ENCODE measurements around the gene USP25.

- TF ChIP-seq CTCF (IDR thresholded peaks at IDR 0.05) (no peak), ZFX (IDR thresholded peaks at IDR 0.05; ENCODE audit: borderline replicate concordance) (no peak)
Observed at GRCh38 chr21:15725949-15726348, 3.8 kb upstream of the USP25 start.

Data from 22Rv1 (cell line).